CD4-positive, CD25-positive, alpha-beta regulatory T cell (primary cell): ENCODE measurements around the gene HIVEP3. TPM values are rescaled to one million over a fixed set of nuclear protein-coding genes. Genes with fewer than 3 reads are reported as not detected.

Experiments
- ATAC-seq, 2 donors: fragments of 150-1000 bp; cut with Tn5 transposase; one replicate each; pipeline ENCODE4 v1.10.0; 2021; ENCODE audit warnings: low read depth in 2 of 2, moderate number of reproducible peaks in 2 of 2, moderate library complexity in 1 of 2
- DNase-seq, 3 donors: peaks; one replicate each; pipeline versions ENCODE4 v3.0.0 to v3.0.0-alpha.2; 2012 to 2022; ENCODE audit warnings: mixed read lengths in 1 of 3
- H3K27ac ChIP-seq: one replicate; pipeline ENCODE4 v1.7.0; 2013; ENCODE audit warnings: mild to moderate bottlenecking, low read length; ENCODE audit not compliant: insufficient read depth, poor library complexity, severe bottlenecking
- H3K27me3 ChIP-seq: one replicate; pipeline ENCODE4 v1.7.0; 2013; ENCODE audit warnings: low read length; ENCODE audit not compliant: control insufficient read depth, insufficient read depth
- H3K36me3 ChIP-seq: one replicate; pipeline ENCODE4 v1.7.0; 2013; ENCODE audit warnings: mild to moderate bottlenecking, low read length, moderate library complexity; ENCODE audit not compliant: control insufficient read depth, insufficient read depth
- H3K4me1 ChIP-seq: 2 replicates; pipeline ENCODE4 v1.7.0; 2013; ENCODE audit warnings: mild to moderate bottlenecking, low read length; ENCODE audit not compliant: insufficient read depth, control insufficient read depth, poor library complexity, severe bottlenecking
- H3K4me3 ChIP-seq: one replicate; pipeline ENCODE4 v1.7.0; 2013; ENCODE audit warnings: low read depth, mild to moderate bottlenecking, low read length, moderate library complexity
- H3K9me3 ChIP-seq, 2 experiments: 1 replicate in 1 of 2; 2 replicates in 1 of 2; pipeline ENCODE4 v1.7.0; 2013; ENCODE audit warnings: low read length in 2 of 2, mild to moderate bottlenecking in 1 of 2, moderate library complexity in 1 of 2; ENCODE audit not compliant: control insufficient read depth in 2 of 2
- H3K27ac Mint-ChIP-seq, 3 donors: one replicate each; pipeline ENCODE4 v1.8.0; 2020 to 2022; ENCODE audit warnings: mild to moderate bottlenecking in 3 of 3, mixed read lengths in 3 of 3, moderate library complexity in 2 of 3
- H3K27me3 Mint-ChIP-seq: one replicate; pipeline ENCODE4 v1.8.0; 2022; ENCODE audit warnings: mild to moderate bottlenecking, mixed read lengths
- H3K36me3 Mint-ChIP-seq: one replicate; pipeline ENCODE4 v1.8.0; 2020; ENCODE audit warnings: mixed read lengths
- H3K4me1 Mint-ChIP-seq, 4 donors: one replicate each; pipeline ENCODE4 v1.8.0; 2020 to 2022; ENCODE audit warnings: mixed read lengths in 4 of 4, mild to moderate bottlenecking in 1 of 4
- H3K4me3 Mint-ChIP-seq, 4 donors: one replicate each; pipeline ENCODE4 v1.8.0; 2020 to 2022; ENCODE audit warnings: mild to moderate bottlenecking in 4 of 4, mixed read lengths in 4 of 4, moderate library complexity in 3 of 4
- H3K9me3 Mint-ChIP-seq, 7 donors: one replicate each; pipeline ENCODE4 v1.8.0; 2020 to 2022; ENCODE audit warnings: mixed read lengths in 7 of 7, mild to moderate bottlenecking in 3 of 7, moderate library complexity in 2 of 7
- polyA plus RNA-seq, 4 donors: library from polyadenylated mRNA; unstranded; fragments of 300-500 nt; fragmentation: Illumina TruSeq; gene quantifications; one replicate each; pipeline ENCODE4 v1.2.3, GENCODE V29; 2021
- total RNA-seq: library from RNA; stranded (reverse); gene quantifications from one replicate; pipeline ENCODE4 v1.2.3, GENCODE V29; 2022

Gene HIVEP3
- total and polyA plus RNA-seq, 5 donors from 2014 or later: 3.9 to 17.2 (median 7.5) TPM

- Mint-ChIP-seq H3K4me3 (no peak overlapping the region), H3K27ac (peak overlapping the region in 1 of 3 donors; percentile 25), H3K27me3 (peaks cover 5% of the 10 kb centered on the region), H3K36me3 (peaks cover 4% of the 10 kb centered on the region), H3K9me3 (no peaks in the 10 kb centered on the region), H3K4me1 (peaks cover 0 to 24% (median 9%) of the 10 kb centered on the region in 4 donors)
- Histone ChIP-seq H3K27ac (no peak overlapping the region), H3K36me3 (no peaks in the 10 kb centered on the region), H3K4me1 (no peaks in the 10 kb centered on the region), H3K27me3 (no peaks in the 10 kb centered on the region), H3K4me3 (no peak overlapping the region), H3K9me3 (no peaks in the 10 kb centered on the region)
- ATAC-seq: no peak
- no peak for DNase-seq
Observed at GRCh38 chr1:41883507-41883906, 35.2 kb downstream of the HIVEP3 start.

DNA sequence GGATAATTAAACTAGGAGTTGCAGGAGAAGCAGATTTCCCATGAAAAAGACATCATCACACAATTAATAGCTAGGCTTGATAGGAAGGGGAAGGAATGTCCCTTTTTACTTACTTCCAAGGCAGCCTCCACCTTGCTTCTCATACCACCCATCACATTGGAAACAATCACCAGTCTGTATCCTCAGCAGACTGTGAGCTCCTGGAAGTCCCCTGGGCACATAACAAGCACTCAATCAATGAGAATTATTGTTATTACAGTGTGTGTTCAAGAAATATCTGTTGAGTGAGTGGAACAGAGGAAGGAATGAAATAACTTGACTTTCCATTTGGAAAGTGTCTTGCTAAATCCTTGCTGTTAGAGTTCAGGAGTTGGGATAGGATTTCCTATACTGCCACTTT, 36.2 kb downstream of the HIVEP3 start:
- H3K4me1 Mint-ChIP-seq: peaks cover 0 to 24% (median 9%) of the 10 kb centered on the region in 4 donors
- no peak overlapping the region for H3K4me3 Mint-ChIP-seq
- H3K27me3 Mint-ChIP-seq: peaks cover 5% of the 10 kb centered on the region
- ATAC-seq: no peak
- no peak for DNase-seq
- no peak overlapping the region for H3K27ac ChIP-seq
- no peaks in the 10 kb centered on the region for H3K9me3 Mint-ChIP-seq
- no peaks in the 10 kb centered on the region for H3K4me1 ChIP-seq
- H3K4me3 ChIP-seq: no peak overlapping the region
- H3K27ac Mint-ChIP-seq: peak overlapping the region in 1 of 3 donors; percentile 9
- no peaks in the 10 kb centered on the region for H3K27me3 ChIP-seq
- H3K36me3 Mint-ChIP-seq: peaks cover 4% of the 10 kb centered on the region
- no peaks in the 10 kb centered on the region for H3K9me3 ChIP-seq
- no peaks in the 10 kb centered on the region for H3K36me3 ChIP-seq

DNA sequence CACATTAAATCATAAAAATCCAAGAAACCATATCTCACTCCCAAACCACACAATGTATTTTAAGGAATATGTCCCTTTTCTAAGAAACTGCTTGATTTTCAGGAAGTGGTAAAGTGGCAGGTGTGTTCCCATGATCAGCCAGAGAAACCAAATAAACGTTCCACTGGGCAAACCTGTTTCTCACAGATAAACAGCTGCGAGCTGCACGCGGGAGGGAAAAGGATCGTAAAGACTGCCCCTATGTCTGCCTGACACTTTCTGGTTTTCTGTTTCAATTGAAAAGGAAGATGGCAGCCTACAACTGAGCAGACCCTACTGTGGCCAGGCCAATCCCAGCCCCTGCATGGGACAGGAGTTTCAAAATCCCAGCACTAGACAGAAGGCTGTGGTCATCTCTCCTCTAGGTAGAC, 36.6 kb downstream of the HIVEP3 start:
- no peak for ATAC-seq
- Histone ChIP-seq H3K36me3 (no peaks in the 10 kb centered on the region), H3K4me1 (no peaks in the 10 kb centered on the region), H3K27me3 (no peaks in the 10 kb centered on the region), H3K9me3 (no peaks in the 10 kb centered on the region), H3K27ac (no peak overlapping the region), H3K4me3 (no peak overlapping the region)
- Mint-ChIP-seq H3K4me1 (peaks cover 0 to 27% (median 11%) of the 10 kb centered on the region in 4 donors), H3K4me3 (no peak overlapping the region), H3K36me3 (peaks cover 4% of the 10 kb centered on the region), H3K9me3 (no peaks in the 10 kb centered on the region), H3K27me3 (peaks cover 5% of the 10 kb centered on the region), H3K27ac (peak overlapping the region in 1 of 3 donors; percentile 9)
- no peak for DNase-seq

DNA sequence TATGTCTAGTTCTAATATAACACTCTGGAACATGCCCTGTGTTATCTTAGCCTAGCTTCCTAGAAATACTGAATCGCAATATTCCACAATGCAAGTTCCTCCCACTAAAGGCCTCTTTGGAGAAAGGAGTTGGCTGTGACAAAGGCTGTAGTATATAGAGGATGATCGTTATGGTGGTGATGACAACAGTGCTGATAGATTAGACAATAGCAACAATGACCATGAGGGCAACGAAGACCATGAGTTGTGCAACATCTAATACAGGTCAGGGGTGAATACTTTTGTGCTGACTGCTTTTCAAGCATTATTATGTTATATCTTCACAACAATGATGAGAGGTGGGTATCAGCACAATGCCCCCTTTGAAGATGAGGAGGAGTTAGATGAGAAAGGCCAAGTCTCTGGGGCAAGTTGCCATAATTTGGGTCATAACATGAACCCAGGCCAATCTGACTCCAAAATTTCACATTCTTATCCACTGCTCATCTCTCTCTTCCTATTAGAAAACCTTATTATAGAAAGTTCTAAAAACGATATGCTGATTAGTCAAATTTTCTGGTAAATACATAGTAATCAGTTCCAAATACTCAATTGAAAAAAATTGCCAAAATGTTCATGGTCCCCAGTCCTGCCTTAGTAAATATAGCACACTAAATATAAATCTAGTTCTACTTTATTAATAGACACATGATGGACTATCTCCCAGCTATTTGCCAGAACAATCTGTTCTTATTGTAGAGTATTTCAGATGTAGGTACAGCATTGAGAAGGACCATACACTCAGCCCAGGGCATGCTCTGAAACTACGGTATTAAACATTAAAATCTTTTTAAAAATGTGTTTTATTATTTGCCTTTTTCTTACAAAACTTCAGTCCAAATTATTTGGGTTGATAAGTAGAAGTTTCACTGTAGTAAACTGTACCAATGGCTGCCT, 37.5 kb downstream of the HIVEP3 start:
- no peaks in the 10 kb centered on the region for H3K9me3 ChIP-seq
- H3K27me3 ChIP-seq: no peaks in the 10 kb centered on the region
- H3K36me3 ChIP-seq: no peaks in the 10 kb centered on the region
- H3K36me3 Mint-ChIP-seq: peaks cover 4% of the 10 kb centered on the region
- peaks cover 5% of the 10 kb centered on the region for H3K27me3 Mint-ChIP-seq
- no peak overlapping the region for H3K4me3 ChIP-seq
- peaks cover 0 to 30% (median 11%) of the 10 kb centered on the region in 4 donors for H3K4me1 Mint-ChIP-seq
- no peak overlapping the region for H3K4me3 Mint-ChIP-seq
- no peak overlapping the region for H3K27ac ChIP-seq
- H3K9me3 Mint-ChIP-seq: no peaks in the 10 kb centered on the region
- ATAC-seq (no peak), DNase-seq (no peak)
- H3K4me1 ChIP-seq: no peaks in the 10 kb centered on the region
- H3K27ac Mint-ChIP-seq: no peak overlapping the region

- H3K9me3 Mint-ChIP-seq: no peaks in the 10 kb centered on the region
- ATAC-seq: no peak
- Histone ChIP-seq H3K36me3 (no peaks in the 10 kb centered on the region), H3K9me3 (no peaks in the 10 kb centered on the region), H3K4me1 (no peaks in the 10 kb centered on the region), H3K27ac (no peak overlapping the region), H3K27me3 (no peaks in the 10 kb centered on the region), H3K4me3 (no peak overlapping the region)
- peaks cover 4% of the 10 kb centered on the region for H3K36me3 Mint-ChIP-seq
- peaks cover 0 to 30% (median 14%) of the 10 kb centered on the region in 4 donors for H3K4me1 Mint-ChIP-seq
- peaks cover 5% of the 10 kb centered on the region for H3K27me3 Mint-ChIP-seq
- H3K27ac Mint-ChIP-seq: no peak overlapping the region
- H3K4me3 Mint-ChIP-seq: no peak overlapping the region
- no peak for DNase-seq
Observed at GRCh38 chr1:41880261-41880660, 38.5 kb downstream of the HIVEP3 start.

DNA sequence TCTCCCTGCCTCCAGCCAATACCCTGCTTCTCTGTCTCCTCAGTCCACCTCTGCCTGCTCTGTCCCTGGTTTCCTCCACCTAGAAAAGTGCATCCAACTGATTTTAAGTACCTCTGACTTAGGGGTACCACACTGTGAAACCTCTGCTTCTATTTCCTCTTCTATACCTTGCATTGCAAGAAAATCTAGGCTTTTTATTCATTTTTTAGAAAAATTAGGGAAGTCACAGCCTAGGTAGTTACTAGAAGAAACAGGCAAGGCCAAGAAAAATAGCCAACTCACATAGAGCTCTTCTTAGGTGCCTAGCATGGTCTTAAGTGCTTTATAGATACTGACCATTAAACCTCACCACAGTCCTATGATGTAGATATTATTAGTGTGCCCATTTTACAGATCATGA, 39.1 kb downstream of the HIVEP3 start:
- H3K4me1 ChIP-seq: no peaks in the 10 kb centered on the region
- DNase-seq (no peak), ATAC-seq (no peak)
- Mint-ChIP-seq H3K9me3 (no peaks in the 10 kb centered on the region), H3K4me1 (peaks cover 0 to 30% (median 15%) of the 10 kb centered on the region in 4 donors), H3K4me3 (no peak overlapping the region), H3K36me3 (peaks cover 4% of the 10 kb centered on the region), H3K27ac (no peak overlapping the region), H3K27me3 (peaks cover 5% of the 10 kb centered on the region)
- no peaks in the 10 kb centered on the region for H3K27me3 ChIP-seq
- H3K27ac ChIP-seq: no peak overlapping the region
- no peak overlapping the region for H3K4me3 ChIP-seq
- H3K36me3 ChIP-seq: no peaks in the 10 kb centered on the region
- H3K9me3 ChIP-seq: no peaks in the 10 kb centered on the region

DNA sequence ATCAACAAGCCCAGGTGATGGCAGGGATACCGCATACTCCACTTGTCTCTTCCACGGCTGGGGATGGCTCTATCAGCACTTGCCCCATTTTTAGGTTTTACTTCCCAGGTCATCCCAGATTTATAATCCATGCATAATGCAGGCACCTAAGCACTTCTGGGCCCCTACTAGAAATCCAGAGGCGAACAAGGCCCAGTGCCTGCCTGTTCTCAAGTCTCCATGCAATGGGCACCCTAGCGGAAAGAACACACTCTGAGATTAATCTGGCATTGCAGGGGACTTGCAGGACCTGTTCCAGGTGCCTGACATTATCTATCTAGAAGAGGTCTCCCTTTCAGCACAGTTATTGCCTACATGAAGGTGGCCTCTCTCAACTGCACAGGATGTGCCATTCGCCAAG, 39.8 kb downstream of the HIVEP3 start:
- Histone ChIP-seq H3K27me3 (no peaks in the 10 kb centered on the region), H3K9me3 (no peaks in the 10 kb centered on the region), H3K4me1 (no peaks in the 10 kb centered on the region), H3K36me3 (no peaks in the 10 kb centered on the region), H3K4me3 (no peak overlapping the region), H3K27ac (no peak overlapping the region)
- Mint-ChIP-seq H3K4me1 (peaks cover 0 to 34% (median 18%) of the 10 kb centered on the region in 4 donors), H3K9me3 (no peaks in the 10 kb centered on the region), H3K27ac (no peak overlapping the region), H3K4me3 (no peak overlapping the region), H3K36me3 (peaks cover 4% of the 10 kb centered on the region), H3K27me3 (peaks cover 5% of the 10 kb centered on the region)
- no peak for ATAC-seq
- DNase-seq: no peak

DNA sequence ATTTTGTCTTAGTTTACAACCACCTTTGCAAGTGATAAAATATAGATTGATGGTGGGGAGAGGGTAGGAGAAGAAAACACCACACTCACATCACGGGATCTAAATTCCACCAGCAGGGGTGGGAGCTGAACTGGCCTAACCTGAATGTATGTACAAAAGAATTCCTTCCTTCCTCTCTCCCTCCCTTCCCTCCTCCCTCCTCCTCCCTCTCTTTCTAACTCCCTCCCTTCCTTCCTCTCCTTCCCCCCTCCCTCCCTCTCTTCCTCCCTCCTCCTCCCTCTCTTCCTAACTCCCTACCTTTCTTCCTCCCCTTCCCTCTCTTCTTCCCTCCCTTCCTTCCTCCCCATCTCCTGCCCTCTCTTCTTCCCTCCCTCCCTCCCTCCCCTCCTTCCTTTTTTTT, 40.2 kb downstream of the HIVEP3 start:
- H3K27me3 Mint-ChIP-seq: peaks cover 5% of the 10 kb centered on the region
- ATAC-seq (no peak), DNase-seq (no peak)
- no peak overlapping the region for H3K27ac Mint-ChIP-seq
- Histone ChIP-seq H3K9me3 (no peaks in the 10 kb centered on the region), H3K27ac (no peak overlapping the region), H3K4me3 (no peak overlapping the region), H3K36me3 (no peaks in the 10 kb centered on the region), H3K27me3 (no peaks in the 10 kb centered on the region), H3K4me1 (no peaks in the 10 kb centered on the region)
- peaks cover 4% of the 10 kb centered on the region for H3K36me3 Mint-ChIP-seq
- no peaks in the 10 kb centered on the region for H3K9me3 Mint-ChIP-seq
- H3K4me1 Mint-ChIP-seq: peaks cover 0 to 34% (median 19%) of the 10 kb centered on the region in 4 donors
- H3K4me3 Mint-ChIP-seq: no peak overlapping the region
